ENCODE data around the gene PRIMPOL.
"Not testable (repeated sequence)": the region's sequence is repeated elsewhere in the genome, so short reads cannot be mapped to it uniquely, and the experiment has no call there.

Gene PRIMPOL, protein sequence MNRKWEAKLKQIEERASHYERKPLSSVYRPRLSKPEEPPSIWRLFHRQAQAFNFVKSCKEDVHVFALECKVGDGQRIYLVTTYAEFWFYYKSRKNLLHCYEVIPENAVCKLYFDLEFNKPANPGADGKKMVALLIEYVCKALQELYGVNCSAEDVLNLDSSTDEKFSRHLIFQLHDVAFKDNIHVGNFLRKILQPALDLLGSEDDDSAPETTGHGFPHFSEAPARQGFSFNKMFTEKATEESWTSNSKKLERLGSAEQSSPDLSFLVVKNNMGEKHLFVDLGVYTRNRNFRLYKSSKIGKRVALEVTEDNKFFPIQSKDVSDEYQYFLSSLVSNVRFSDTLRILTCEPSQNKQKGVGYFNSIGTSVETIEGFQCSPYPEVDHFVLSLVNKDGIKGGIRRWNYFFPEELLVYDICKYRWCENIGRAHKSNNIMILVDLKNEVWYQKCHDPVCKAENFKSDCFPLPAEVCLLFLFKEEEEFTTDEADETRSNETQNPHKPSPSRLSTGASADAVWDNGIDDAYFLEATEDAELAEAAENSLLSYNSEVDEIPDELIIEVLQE

DNA sequence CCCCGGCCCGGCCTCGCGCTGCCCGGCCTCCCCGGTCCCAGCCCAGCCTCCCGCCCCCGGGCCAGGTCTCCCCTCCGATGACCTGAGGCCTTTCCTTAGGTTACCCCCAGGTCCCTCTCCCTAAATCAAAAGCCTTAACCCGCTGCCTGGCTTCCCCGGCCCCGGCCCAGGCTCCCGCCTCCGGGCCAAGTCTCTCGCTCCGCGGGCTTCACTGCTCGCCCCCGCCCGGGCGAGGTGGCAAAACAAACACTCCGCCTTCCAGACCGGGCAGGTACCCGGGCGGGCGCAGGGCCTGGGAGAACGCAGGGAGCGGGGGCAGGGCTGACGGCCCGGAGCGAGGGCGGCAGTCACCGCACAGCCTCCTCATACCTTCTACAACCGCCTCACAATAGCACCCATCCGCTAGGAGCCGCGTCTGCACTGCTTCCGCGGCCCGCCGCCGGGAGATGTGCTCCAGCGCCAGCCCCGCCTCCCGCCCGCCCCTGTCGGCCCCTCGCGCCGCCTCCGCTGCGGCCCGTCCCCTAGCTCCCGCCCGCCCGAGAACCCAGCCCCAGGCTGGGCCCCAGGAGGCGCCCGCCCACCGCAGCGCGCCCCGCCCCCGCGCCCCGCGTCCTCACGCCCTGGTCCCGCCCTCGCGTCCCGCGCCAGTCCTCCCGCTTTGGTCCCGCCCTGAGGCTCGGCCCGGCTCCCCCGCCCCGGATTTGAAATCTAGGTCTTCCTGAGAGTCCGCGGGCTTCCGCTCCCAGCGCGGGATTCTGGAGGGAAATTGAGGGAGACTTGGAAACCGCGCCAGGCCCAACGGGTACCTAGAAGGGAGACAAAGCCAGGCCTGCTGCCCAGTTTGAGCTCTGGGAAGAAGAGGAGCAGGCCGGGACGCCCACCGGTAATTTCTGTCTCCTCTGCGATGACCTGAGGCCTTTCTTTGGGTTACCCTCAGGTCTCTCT lies at the start of gene PRIMPOL, which contains the start of gene CASP3:
PRIMPOL (plus strand) TSS at position 713 of the 945 bp plus-strand sequence. CDS start 7,403 bp downstream, outside the sequence.
CASP3 (minus strand) TSS at position 422 of the 945 bp plus-strand sequence. CDS start 10,994 bp downstream, outside the sequence.
- DNase-seq (ENCODE audit: low spot score): peak; percentile 78

GRCh38 chr4:184600982-184601381 lies 48.6 kb upstream of the PRIMPOL start:
- not testable (repeated sequence) for DNase-seq (ENCODE audit: low spot score)

DNA sequence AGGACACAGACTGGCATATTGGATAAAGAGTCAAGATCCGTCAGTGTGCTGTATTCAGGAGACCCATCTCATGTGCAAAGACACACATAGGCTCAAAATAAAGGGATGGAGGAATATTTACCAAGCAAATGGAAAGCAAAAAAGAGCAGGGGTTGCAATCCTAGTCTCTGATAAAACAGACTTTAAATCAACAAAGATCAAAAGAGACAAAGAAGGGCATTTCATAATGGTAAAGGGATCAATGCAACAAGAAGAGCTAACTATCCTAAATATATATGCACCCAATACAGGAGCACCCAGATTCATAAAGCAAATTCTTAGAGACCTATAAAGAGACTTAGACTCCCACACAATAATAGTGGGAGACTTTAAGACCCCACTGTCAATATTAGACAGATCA lies 46.7 kb upstream of the PRIMPOL start:
- not testable (repeated sequence) for DNase-seq (ENCODE audit: low spot score)

DNA sequence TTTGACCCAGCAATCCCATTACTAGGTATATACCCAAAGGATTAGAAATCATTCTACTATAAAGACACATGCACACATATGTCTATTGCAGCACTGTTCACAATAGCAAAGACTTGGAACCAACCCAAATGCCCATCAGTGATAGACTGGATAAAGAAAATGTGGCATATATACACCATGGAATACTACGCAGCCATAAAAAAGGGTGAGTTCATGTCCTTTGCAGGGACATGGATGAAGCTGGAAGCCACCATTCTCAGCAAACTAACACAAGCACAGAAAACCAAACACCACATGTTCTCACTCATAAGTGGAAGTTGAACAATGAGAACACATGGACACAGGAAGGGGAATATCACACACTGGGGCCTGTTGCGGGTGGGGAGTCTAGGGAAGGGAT lies 42.1 kb upstream of the PRIMPOL start:
- DNase-seq (ENCODE audit: low spot score): not testable (repeated sequence)

DNA sequence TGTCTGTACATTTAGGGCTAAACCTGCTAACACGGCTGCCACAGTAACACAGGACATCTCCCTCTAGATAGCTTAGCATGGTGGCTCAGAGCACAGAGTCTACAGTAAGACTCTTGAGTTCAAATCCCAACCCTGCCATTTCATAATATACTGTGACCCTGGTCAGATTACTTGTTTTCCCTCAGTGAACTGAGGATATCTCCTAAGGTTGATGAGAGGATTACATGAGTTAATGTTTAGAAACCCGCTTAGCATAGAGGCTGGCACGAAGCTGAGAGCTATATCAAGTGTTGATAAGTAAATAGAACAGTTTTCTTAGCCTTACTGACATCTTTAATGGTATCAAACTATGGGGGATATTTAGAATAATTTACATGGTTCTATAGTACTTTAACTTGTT lies 37.5 kb upstream of the PRIMPOL start:
- no peak for DNase-seq (ENCODE audit: low spot score)

DNA sequence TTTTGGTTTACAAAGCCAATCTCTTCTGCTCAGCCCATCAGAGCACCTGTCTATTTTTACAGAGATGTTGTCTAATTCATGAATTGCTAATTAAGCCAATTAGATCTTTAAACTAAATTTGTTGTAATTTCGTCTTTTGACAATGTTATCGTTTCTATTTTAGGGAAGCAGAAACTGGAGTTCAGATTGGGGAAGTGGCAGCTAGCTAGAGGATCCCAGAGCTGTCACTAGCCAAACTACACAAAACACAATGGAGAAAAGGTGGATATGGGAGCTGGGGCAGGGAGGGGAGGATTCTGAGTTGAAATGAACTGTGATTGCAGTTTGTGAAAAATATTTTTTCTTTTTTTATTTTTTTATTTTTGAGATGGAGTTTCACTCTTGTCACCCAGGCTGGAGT lies 36.1 kb upstream of the PRIMPOL start:
- DNase-seq (ENCODE audit: low spot score): no peak

DNA sequence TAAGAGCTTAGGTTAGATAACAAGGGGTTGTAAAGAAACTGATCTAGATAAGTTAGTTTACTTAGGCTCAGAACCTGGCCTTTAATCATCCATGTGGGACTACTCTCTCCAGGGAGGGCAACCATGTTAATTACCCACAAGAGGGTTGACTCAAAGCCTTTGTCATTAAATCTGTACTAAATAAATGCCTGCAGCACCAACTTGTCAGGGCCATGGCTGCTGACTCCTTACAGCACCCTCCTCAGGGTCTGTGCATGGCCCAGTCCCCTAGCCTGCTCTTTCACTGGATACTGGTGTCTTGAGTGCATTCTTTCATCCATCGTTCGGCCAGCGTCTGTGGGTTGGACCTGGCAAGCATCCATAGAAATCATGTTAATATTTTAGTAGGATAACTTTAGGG lies 35.0 kb upstream of the PRIMPOL start:
- no peak for DNase-seq (ENCODE audit: low spot score)

DNA sequence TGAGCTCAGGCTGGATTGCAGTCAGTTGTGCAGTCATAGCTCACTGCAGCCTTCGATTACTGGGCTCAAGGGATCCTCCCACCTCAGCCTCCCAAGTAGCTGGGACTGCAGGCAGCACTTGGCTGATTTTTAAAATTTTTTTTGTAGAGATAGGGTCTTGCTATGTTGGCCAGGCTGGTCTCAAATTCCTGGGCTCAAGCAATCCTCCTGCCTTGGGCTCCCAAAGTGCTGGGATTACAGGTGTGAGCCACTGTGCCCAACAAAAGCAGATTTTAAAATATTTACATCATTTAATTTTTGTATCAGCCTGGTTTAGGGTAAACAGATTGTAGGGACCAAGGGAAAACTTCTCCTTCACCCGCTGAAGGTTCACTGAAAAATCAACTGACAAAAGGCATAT lies 33.4 kb upstream of the PRIMPOL start:
- DNase-seq (ENCODE audit: low spot score): not testable (repeated sequence)

- no peak for DNase-seq (ENCODE audit: low spot score)
These were observed 32.6 kb upstream of the PRIMPOL start for GRCh38 chr4:184616633-184617551.

DNA sequence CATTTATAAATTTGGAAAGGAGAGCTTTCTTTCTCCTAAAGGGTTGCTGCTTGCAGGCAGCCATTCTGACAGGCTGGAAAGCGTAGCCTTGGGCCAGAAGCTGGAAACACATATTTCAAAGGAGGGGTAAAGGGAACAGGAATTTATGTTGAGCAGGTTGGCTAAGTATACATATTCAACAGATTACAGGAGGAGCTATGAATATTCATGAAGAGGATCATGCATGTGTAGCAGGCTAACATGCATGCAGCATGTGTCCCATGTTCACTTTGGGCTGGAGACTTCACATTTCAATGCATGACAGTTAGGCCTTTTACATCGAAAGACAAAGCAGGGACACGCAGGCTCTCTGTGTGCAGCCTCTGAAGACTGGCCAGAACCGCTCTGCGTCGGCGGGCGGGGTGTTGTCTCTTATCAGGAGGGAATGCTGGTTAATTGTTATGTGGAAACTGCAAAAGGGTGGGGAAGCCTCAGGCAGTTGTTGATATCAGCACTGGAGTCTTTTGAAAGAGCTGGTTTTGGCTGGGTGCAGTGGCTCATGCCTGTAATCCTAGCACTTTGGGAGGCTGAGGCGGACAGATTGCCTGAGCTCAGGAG lies 31.8 kb upstream of the PRIMPOL start:
- DNase-seq (ENCODE audit: low spot score): no peak

DNA sequence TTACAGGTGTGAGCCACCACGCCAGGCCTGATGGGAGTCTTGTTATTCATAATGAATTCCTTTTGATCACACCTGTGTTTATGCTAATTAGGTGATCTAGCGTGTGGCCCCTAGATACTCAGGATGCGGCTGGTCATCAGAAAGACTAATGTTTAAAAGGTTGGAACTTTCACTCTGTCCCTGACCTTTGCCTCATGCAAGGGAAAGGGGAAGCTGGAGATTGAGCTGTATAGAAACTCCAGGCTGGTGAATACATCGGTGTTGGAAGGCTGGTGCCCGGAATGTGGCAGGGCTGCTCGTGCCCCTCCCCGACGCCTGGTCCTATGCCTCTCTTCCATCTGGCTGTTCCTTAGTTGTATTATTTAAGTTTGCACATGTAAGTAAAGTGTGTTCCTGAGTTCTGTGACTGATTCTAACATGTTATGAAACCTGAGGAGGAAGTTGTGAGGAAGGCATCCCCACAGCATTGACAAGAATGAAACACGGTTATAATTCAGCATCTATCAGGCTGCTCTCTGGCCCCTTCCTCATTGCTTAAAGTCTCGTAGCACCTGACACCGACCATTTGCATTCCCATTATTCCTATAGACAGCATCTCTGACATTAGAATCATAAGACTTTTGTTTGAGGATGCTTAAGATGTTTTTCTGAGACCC lies 29.2 kb upstream of the PRIMPOL start:
- no peak for DNase-seq (ENCODE audit: low spot score)

DNA sequence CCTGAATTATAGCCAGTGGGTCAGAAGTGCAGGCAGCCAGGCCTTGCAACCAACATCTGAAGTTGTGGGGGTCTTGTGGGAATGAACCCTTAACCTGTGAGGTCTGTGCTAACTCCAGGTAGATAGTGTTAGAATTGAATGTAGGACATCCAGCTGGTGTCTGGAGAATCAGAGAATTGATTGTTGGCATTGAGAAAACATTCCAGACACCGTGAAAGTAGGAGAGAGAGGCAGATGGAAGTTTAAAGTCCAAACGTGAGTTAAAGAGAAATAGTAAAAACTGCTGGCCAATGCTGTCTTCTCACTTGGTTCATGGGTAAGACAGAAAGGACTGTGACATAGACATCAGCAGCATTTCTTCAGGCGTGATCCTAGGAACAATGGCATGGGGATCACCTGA lies 28.0 kb upstream of the PRIMPOL start:
- DNase-seq (ENCODE audit: low spot score): no peak

DNA sequence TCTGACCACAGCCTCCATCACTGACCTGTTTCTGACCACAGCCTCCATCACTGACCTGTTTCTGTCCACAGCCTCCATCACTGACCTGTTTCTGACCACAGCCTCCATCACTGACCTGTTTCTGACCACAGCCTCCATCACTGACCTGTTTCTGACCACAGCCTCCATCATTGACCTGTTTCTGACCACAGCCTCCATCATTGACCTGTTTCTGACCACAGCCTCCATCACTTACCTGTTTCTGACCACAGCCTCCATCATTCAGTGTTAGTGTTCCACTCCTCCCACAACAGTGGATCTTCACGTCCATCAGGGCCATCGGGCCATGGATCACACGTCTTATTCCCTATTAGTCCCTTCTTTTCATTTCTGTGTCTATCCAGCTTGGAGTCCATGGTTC lies 25.0 kb upstream of the PRIMPOL start:
- DNase-seq (ENCODE audit: low spot score): not testable (repeated sequence)

GRCh38 chr4:184624972-184625554 lies 24.5 kb upstream of the PRIMPOL start:
- no peak for DNase-seq (ENCODE audit: low spot score)

- not testable (repeated sequence) for DNase-seq (ENCODE audit: low spot score)
These were observed 23.5 kb upstream of the PRIMPOL start for GRCh38 chr4:184625783-184626596.

DNA sequence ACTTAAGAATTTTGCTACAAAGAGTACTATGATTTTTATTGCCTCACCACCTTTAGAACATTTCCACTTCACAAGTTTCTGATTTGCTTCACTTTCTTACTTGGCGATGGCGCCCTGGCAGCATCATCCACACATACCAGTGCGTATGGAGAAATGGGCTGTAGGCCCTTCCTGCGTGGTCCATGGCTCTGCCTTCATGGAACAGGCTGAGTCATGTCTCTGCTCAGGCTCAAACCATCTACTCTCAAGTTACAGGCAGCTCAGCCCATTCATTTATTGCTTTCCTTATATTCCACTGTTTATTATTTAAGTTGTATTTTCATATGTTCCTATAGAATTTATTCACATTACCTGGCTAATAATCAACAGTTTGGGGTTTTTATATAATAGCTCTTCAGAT lies 21.4 kb upstream of the PRIMPOL start:
- DNase-seq (ENCODE audit: low spot score): no peak

- no peak for DNase-seq (ENCODE audit: low spot score)
These were observed 16.7 kb upstream of the PRIMPOL start for GRCh38 chr4:184632842-184633241.

- no peak for DNase-seq (ENCODE audit: low spot score)
These were observed 14.2 kb upstream of the PRIMPOL start for GRCh38 chr4:184635381-184635780.

DNA sequence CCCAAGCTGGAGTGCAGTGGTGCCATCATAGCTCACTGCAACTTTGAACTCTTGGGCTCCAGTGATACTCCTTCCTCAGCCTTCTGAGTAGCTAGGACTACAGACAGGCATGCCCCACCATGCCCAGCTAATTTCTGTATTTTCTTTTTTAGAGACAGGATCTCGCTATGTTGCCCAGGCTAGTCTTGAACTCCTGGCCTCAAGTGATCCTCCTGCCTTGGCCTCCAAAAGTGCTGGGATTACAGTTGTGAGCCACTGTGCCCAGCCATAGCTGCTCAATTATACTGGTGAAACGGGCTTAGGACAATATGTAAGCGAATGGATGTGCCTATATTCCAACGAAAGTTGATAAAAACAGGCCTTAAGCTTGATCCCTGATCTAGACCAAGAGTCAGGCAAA lies 13.4 kb upstream of the PRIMPOL start:
- no peak for DNase-seq (ENCODE audit: low spot score)

Data from hepatic stellate cell (primary cell).